Endothelial cell (in vitro differentiated cells): ENCODE measurements around the gene ZSCAN1. TPM values are rescaled to one million over a fixed set of nuclear protein-coding genes. Genes with fewer than 3 reads are reported as not detected.

Experiments
- DNase-seq: peaks from one replicate; pipeline ENCODE4 v3.0.0; 2021; ENCODE audit warnings: low spot score
- H3K27ac Mint-ChIP-seq: one replicate; pipeline ENCODE4 v1.8.0; 2021; ENCODE audit warnings: mixed read lengths, inconsistent platforms; ENCODE audit not compliant: unreplicated experiment
- H3K27me3 Mint-ChIP-seq: one replicate; pipeline ENCODE4 v1.8.0; 2021; ENCODE audit warnings: mild to moderate bottlenecking, moderate library complexity, mixed read lengths, inconsistent platforms; ENCODE audit not compliant: unreplicated experiment
- H3K36me3 Mint-ChIP-seq: one replicate; pipeline ENCODE4 v1.8.0; 2021; ENCODE audit warnings: mild to moderate bottlenecking, low read depth, mixed read lengths, inconsistent platforms; ENCODE audit not compliant: unreplicated experiment
- H3K4me1 Mint-ChIP-seq: one replicate; pipeline ENCODE4 v1.8.0; 2021; ENCODE audit warnings: mild to moderate bottlenecking, mixed read lengths, inconsistent platforms; ENCODE audit not compliant: unreplicated experiment
- H3K4me3 Mint-ChIP-seq: one replicate; pipeline ENCODE4 v1.8.0; 2021; ENCODE audit warnings: mild to moderate bottlenecking, mixed read lengths, inconsistent platforms; ENCODE audit not compliant: unreplicated experiment
- H3K9me3 Mint-ChIP-seq: one replicate; pipeline ENCODE4 v1.8.0; 2021; ENCODE audit warnings: mixed read lengths, inconsistent platforms; ENCODE audit not compliant: unreplicated experiment
- total RNA-seq: library from RNA; stranded (reverse); fragmentation: NEBNext Ultra II Directional; extraction: Animal tissue kit (Norgen Biotek cat#: 25700); gene quantifications from one replicate; pipeline ENCODE4 v1.2.1, GENCODE V29; 2021; ENCODE audit not compliant: unreplicated experiment
- TF ChIP-seq, protein P1 (sequence below): fragments of 200-600 bp; sonication (generic); IDR thresholded peaks from one replicate; pipeline ENCODE4 v1.5.0; 2021; ENCODE audit warnings: antibody characterized with exemption; ENCODE audit not compliant: unreplicated experiment

The ZSCAN1 gene
- total RNA-seq, 1 donor from 2014 or later, result not detected

DNA sequence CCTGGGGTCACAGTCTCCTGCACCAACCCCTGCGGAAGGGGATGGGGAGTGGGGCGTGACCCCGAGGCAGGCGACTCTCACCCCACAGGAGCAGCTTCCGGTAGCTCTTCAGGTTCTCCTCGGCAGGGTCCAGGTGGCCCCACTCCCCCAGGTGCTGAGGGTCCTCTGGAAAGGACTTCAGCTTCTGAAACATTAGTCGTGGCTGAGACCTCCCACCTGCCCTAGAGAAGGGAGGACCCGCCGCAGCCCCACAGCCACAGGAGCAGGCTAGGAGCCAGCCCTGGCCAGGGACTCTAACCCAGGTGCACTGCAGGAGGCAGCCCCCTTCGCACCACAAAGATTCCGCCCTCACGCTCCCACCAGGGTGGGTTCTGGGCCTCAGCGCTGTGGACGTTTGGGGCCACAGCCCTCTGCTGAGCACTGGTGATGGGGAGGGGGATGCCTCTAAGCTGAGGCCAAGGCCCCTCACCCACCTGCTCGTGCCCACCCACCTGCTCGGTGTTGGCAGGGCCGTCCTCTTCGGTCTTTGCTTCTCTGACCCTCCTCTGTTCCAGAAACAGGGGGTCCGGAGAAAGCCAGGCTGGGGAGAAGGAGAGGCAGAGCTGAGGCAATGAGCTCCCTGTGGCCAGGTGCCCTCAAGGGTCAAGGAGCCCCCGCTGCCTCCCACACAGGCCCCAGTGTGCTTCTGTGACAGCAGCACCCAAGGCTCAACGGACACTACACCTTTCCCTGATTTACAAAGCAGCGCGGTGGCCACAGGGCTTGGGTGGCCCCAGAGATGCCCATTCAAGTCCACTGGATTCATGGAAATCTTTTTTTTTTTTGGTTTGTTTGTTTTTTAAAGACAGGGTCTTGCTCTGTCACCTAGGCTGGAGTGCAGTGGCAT lies 53.2 kb downstream of the ZSCAN1 start:
- peaks cover 9% of the 10 kb centered on the region for H3K9me3 Mint-ChIP-seq
- H3K4me3 Mint-ChIP-seq, result no peak overlapping the region
- no peaks in the 10 kb centered on the region for H3K4me1 Mint-ChIP-seq
- H3K27ac Mint-ChIP-seq, result no peak overlapping the region
- peaks cover 9% of the 10 kb centered on the region for H3K27me3 Mint-ChIP-seq
- H3K36me3 Mint-ChIP-seq, result peaks cover 45% of the 10 kb centered on the region
- no peak for DNase-seq
- TF ChIP-seq, protein P1, sequence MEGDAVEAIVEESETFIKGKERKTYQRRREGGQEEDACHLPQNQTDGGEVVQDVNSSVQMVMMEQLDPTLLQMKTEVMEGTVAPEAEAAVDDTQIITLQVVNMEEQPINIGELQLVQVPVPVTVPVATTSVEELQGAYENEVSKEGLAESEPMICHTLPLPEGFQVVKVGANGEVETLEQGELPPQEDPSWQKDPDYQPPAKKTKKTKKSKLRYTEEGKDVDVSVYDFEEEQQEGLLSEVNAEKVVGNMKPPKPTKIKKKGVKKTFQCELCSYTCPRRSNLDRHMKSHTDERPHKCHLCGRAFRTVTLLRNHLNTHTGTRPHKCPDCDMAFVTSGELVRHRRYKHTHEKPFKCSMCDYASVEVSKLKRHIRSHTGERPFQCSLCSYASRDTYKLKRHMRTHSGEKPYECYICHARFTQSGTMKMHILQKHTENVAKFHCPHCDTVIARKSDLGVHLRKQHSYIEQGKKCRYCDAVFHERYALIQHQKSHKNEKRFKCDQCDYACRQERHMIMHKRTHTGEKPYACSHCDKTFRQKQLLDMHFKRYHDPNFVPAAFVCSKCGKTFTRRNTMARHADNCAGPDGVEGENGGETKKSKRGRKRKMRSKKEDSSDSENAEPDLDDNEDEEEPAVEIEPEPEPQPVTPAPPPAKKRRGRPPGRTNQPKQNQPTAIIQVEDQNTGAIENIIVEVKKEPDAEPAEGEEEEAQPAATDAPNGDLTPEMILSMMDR, result no peak

DNA sequence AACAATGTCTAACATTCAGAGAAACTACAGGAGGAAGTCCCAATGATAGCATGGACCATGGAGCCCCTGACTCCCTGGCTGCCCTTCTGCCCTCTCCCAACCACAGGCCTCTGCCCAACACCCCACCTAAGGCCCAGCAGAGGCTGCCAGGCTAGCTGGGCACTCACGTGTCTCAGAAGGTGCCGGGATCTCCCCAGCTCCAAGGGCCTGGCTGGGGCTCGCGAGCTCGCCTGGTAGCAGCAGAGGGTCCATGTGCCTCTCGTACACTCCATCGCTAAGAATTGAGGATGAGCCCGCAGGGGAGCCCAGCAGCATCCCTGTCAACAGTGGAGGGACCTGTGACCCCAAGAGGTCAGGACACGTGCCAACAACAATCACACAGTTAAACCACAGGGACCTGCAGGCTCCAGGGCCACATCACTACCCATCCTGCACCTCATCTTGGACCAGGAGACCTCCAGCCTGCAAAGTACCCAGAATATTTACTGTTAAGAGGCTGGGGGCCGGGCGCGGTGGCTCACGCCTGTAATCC lies 54.8 kb downstream of the ZSCAN1 start:
- TF ChIP-seq, protein P1, result no peak
- Mint-ChIP-seq H3K4me3 (peak overlapping the region; percentile 71), H3K4me1 (no peaks in the 10 kb centered on the region), H3K9me3 (peaks cover 14% of the 10 kb centered on the region), H3K36me3 (peaks cover 53% of the 10 kb centered on the region), H3K27ac (no peak overlapping the region), H3K27me3 (peaks cover 13% of the 10 kb centered on the region)
- no peak for DNase-seq

DNA sequence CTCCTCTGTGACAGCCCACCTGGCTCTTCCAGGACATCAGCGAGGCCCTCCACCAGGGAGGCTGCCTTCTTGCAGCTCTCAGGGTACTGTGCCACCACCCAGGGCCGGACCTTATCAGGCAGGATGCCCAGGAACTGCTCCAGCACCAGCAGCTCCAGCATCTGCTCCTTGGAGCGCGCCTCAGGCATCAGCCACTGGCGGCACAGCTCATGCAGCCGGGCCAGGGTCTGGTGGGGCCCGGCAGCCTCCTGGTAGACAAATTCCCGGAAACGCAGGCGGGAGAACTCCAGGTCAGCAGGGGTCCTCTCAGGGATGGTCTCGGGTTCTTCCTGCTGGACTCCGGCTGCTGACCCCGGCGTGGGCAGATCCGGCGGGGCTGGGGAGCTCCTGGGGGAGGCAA lies 56.0 kb downstream of the ZSCAN1 start:
- Mint-ChIP-seq H3K36me3 (peaks cover 50% of the 10 kb centered on the region), H3K9me3 (peaks cover 11% of the 10 kb centered on the region), H3K4me3 (no peak overlapping the region), H3K4me1 (no peaks in the 10 kb centered on the region), H3K27me3 (peaks cover 9% of the 10 kb centered on the region), H3K27ac (no peak overlapping the region)
- no peak for DNase-seq
- TF ChIP-seq, protein P1, result no peak

DNA sequence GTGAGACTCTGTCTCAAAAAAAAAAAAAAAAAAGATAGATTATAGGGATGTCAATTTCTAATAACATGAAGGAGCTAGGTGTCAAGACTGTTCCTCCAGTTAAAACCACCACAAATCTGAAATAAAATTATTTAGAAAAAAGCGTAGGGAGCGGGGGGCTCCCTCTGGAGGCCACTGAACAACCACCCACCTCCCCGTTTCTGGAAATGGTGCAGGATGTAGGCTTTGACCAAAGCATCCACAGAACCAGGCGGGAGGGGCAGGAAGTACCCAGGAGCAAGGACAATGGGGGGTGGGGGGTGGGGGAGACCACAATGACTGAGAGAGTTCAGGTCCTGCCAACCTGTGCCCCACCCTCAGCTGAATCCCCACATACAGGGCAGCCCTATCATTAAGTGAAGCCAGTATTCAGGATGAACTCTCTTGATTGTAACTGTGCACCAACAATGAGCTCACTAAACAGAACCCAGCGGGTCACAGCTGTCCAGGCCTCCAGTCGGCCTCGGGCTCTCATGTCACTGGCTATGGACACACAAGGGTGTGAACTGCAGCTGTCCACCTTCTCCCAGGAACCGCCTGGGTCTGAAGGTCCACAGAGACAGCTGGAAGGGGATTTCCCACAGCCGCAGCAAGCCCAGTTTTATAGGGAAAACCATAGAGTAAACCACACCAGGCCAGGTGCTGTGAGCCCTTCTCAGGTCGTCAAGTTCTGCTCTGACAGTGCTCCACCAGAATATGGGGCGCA lies 57.6 kb downstream of the ZSCAN1 start:
- Mint-ChIP-seq H3K9me3 (peaks cover 16% of the 10 kb centered on the region), H3K27me3 (peaks cover 15% of the 10 kb centered on the region), H3K4me3 (peak overlapping the region; percentile 73), H3K36me3 (peaks cover 48% of the 10 kb centered on the region), H3K4me1 (no peaks in the 10 kb centered on the region), H3K27ac (no peak overlapping the region)
- TF ChIP-seq, protein P1, result no peak
- no peak for DNase-seq
